Breast epithelium (tissue), 4 donors: ENCODE results near the gene SLC8B1. TPM values are rescaled to one million over a fixed set of nuclear protein-coding genes. Genes with fewer than 3 reads are reported as not detected.
A peak's percentile ranks its signal among the peaks of the same experiment; 100 is the strongest.

Experiments
- DNase-seq, 2 donors: peaks; one replicate each; pipeline ENCODE4 v3.0.0-alpha.2; 2019; ENCODE audit warnings: low spot score in 2 of 2
- H3K27ac ChIP-seq, 2 donors: fragments of 200-600 bp; sonication (generic) in 1 of 2; one replicate each; pipeline ENCODE4 v1.5.1; 2016 to 2019; ENCODE audit warnings: mild to moderate bottlenecking in 1 of 2
- H3K27me3 ChIP-seq, 2 donors: fragments of 200-600 bp; sonication (generic) in 1 of 2; one replicate each; pipeline versions ENCODE4 v1.5.1 to v1.6.0; 2017 to 2019; ENCODE audit warnings: control low read depth in 1 of 2, mild to moderate bottlenecking in 1 of 2
- H3K36me3 ChIP-seq: fragments of 200-600 bp; one replicate; pipeline ENCODE4 v1.5.1; 2019
- H3K4me1 ChIP-seq, 2 donors: fragments of 200-600 bp; sonication (generic); one replicate each; pipeline ENCODE4 v1.5.1; 2016 to 2019; ENCODE audit warnings: control low read depth in 1 of 2
- H3K4me3 ChIP-seq, 3 donors: fragments of 200-600 bp; sonication (generic); 1 replicate in 2 of 3; 2 replicates in 1 of 3; pipeline ENCODE4 v1.5.1; 2016 to 2019; ENCODE audit warnings: mild to moderate bottlenecking in 3 of 3, moderate library complexity in 2 of 3
- H3K9me3 ChIP-seq, 2 donors: fragments of 200-600 bp; sonication (generic) in 1 of 2; one replicate each; pipeline ENCODE4 v1.5.1; 2016 to 2019; ENCODE audit warnings: control low read depth in 1 of 2
- POLR2A ChIP-seq: fragments of 450-650 bp; IDR thresholded peaks from one replicate; pipeline ENCODE4 v1.6.1; 2016; ENCODE audit warnings: antibody characterized with exemption, mild to moderate bottlenecking, moderate library complexity
- POLR2AphosphoS5 ChIP-seq, 3 donors: sonication (generic); formaldehyde crosslinking; IDR thresholded peaks; one replicate each; pipeline ENCODE4 v1.6.1; 2017; ENCODE audit warnings: antibody characterized with exemption in 3 of 3
- intact Hi-C: fragments of 100-400 bp; cut with DNase I; formaldehyde crosslinking; loops from one replicate; pipeline ENCODE4 v1.15.1; 2023; ENCODE audit warnings: low total_unique reads
- total RNA-seq, 3 donors: library from RNA; depleted of rRNA; stranded (reverse); fragments of >200 nt; gene quantifications; one replicate each; pipeline ENCODE4 v1.1.0, GENCODE V29; 2016
- TF ChIP-seq, protein P1 (sequence below), 3 donors: fragments of 450-650 bp; IDR thresholded peaks; one replicate each; pipeline ENCODE4 v1.5.1; 2016 to 2017; ENCODE audit warnings: antibody characterized with exemption in 3 of 3, mild to moderate bottlenecking in 3 of 3, moderate library complexity in 3 of 3

SLC8B1 gene
- total RNA-seq, 3 donors from 2014 or later, result 32.6 to 36.1 (median 35.4) TPM

DNA sequence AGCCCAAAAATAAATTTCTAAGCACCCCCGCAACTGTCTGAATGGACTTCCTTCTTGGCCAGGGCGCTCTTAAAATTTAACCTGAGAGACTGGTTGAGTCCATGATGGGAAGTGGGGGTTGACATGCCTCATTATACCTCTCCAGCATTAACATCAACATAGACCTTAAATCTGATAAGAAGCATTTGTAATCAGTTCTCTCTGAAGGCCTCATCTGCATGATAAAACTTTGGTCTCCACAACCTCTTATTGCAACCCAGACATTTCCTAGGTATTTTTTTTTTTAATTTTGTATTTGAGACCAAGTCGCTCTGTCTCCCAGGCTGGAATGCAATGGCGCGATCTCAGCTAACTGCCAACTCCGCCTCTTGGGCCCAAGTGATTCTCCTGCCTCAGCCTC is 10.4 kb upstream of the SLC8B1 start:
- no peak for DNase-seq
- no peaks in the 10 kb centered on the region for H3K36me3 ChIP-seq

DNA sequence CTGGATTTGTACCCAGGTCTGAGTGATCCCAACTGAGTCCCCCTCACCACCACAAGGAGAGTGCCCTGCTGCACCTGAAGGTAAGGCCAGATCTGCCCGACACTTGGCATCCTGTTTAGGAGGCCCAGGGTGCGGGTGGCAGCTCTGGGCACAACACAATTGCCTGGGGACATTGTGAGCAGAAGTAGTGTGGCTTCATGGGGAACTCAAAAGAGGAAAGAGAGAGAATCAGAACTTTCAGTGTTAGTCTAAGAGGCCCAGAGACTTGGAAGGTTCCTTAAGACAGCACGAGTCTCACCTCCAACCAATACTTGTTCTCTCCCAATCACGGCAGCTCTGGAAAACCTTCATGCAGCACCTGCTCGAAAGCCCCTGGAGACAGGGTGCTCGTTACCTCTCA is 6.6 kb upstream of the SLC8B1 start:
- H3K4me1 ChIP-seq, result no peaks in the 10 kb centered on the region
- TF ChIP-seq, protein P1, sequence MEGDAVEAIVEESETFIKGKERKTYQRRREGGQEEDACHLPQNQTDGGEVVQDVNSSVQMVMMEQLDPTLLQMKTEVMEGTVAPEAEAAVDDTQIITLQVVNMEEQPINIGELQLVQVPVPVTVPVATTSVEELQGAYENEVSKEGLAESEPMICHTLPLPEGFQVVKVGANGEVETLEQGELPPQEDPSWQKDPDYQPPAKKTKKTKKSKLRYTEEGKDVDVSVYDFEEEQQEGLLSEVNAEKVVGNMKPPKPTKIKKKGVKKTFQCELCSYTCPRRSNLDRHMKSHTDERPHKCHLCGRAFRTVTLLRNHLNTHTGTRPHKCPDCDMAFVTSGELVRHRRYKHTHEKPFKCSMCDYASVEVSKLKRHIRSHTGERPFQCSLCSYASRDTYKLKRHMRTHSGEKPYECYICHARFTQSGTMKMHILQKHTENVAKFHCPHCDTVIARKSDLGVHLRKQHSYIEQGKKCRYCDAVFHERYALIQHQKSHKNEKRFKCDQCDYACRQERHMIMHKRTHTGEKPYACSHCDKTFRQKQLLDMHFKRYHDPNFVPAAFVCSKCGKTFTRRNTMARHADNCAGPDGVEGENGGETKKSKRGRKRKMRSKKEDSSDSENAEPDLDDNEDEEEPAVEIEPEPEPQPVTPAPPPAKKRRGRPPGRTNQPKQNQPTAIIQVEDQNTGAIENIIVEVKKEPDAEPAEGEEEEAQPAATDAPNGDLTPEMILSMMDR (IDR thresholded peaks at IDR 0.05), result no peak
- no peak for TF ChIP-seq POLR2AphosphoS5 (IDR thresholded peaks at IDR 0.05)
- no peak for TF ChIP-seq POLR2A

More for the DNA sequence above, 10.4 kb upstream of the SLC8B1 start:
- no peak overlapping the region for H3K27ac ChIP-seq
- H3K4me3 ChIP-seq, result no peak overlapping the region
- no peaks in the 10 kb centered on the region for H3K27me3 ChIP-seq
- TF ChIP-seq POLR2A, result no peak
- no peak for TF ChIP-seq POLR2AphosphoS5 (IDR thresholded peaks at IDR 0.05)
- TF ChIP-seq, protein P1 (IDR thresholded peaks at IDR 0.05), result no peak
- H3K9me3 ChIP-seq, result no peaks in the 10 kb centered on the region
- intact Hi-C loops, result no loop called here
- no peaks in the 10 kb centered on the region for H3K4me1 ChIP-seq

DNA sequence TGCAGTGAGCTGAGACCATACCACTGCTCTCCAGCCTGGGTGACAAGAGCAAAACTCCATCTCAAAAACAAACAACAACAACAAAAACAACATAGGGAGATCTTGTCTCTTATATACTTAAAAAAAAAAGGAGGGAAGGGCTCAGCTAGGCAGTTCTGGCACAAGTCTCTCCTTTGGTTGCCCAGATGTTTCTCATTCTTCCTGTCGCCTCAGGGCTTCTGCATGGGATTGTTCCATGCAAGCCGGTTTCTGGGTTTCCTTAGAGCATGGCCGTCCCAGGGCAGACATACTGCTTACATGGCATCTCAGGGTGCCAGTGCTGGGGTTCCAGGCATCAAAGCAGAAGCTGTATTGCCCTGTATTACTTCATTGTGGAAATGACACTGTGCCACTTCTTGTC is 5.2 kb upstream of the SLC8B1 start:
- H3K27me3 ChIP-seq, result no peaks in the 10 kb centered on the region
- no peaks in the 10 kb centered on the region for H3K36me3 ChIP-seq
- no peaks in the 10 kb centered on the region for H3K4me1 ChIP-seq
- H3K9me3 ChIP-seq, result no peaks in the 10 kb centered on the region
- H3K4me3 ChIP-seq, result no peak overlapping the region
- H3K27ac ChIP-seq, result no peak overlapping the region
- intact Hi-C loops, result no loop called here
- no peak for DNase-seq
- TF ChIP-seq POLR2AphosphoS5 (IDR thresholded peaks at IDR 0.05) (no peak), POLR2A (no peak)
- TF ChIP-seq, protein P1 (IDR thresholded peaks at IDR 0.05), result no peak

More for the DNA sequence above, 6.6 kb upstream of the SLC8B1 start:
- no peak for DNase-seq
- Histone ChIP-seq H3K4me3 (no peak overlapping the region), H3K36me3 (no peaks in the 10 kb centered on the region), H3K27me3 (no peaks in the 10 kb centered on the region), H3K27ac (no peak overlapping the region), H3K9me3 (no peaks in the 10 kb centered on the region)
- intact Hi-C loops, result no loop called here

GRCh38 chr12:113339540-113339939 is 4.6 kb upstream of the SLC8B1 start:
- Histone ChIP-seq H3K9me3 (no peaks in the 10 kb centered on the region), H3K4me1 (no peaks in the 10 kb centered on the region), H3K27ac (no peak overlapping the region), H3K4me3 (no peak overlapping the region), H3K36me3 (no peaks in the 10 kb centered on the region), H3K27me3 (no peaks in the 10 kb centered on the region)
- intact Hi-C loops, result no loop called here
- DNase-seq, result no peak
- no peak for TF ChIP-seq POLR2A
- TF ChIP-seq, protein P1 (IDR thresholded peaks at IDR 0.05), result no peak
- TF ChIP-seq POLR2AphosphoS5 (IDR thresholded peaks at IDR 0.05), result no peak

- no peak for TF ChIP-seq POLR2AphosphoS5 (IDR thresholded peaks at IDR 0.05)
- H3K27ac ChIP-seq, result peak overlapping the region; percentile 81 to 86
- no peaks in the 10 kb centered on the region for H3K36me3 ChIP-seq
- peak overlapping the region; percentile 75 to 86 (median 79) for H3K4me3 ChIP-seq
- intact Hi-C loops, result no loop called here
- no peak for DNase-seq
- no peaks in the 10 kb centered on the region for H3K27me3 ChIP-seq
- H3K9me3 ChIP-seq, result no peaks in the 10 kb centered on the region
- peaks cover 0 to 6% of the 10 kb centered on the region in 2 donors for H3K4me1 ChIP-seq
Observed at GRCh38 chr12:113333877-113334785, 778 bp downstream of the SLC8B1 start.
